ENCODE data around the gene CBL. TPM values are rescaled to one million over a fixed set of nuclear protein-coding genes. Genes with fewer than 3 reads are reported as not detected.

Gene CBL
- total and polyA plus RNA-seq, 2 donors from 2014 or later = 2.0 to 20.6 TPM

GRCh38 chr11:119229741-119230140 lies 23.6 kb downstream of the CBL start:
- no peak for TF ChIP-seq CTCF (IDR thresholded peaks at IDR 0.05; ENCODE audit: borderline replicate concordance, extremely low read depth, insufficient read depth)
- intact Hi-C loops (cut with DNase I) = no loop called here
- no peaks in the 10 kb centered on the region for H3K36me3 ChIP-seq (ENCODE audit: control insufficient read depth in 2 of 3, insufficient read depth in 3 of 3, low read length in 3 of 3)
- FAIRE-seq = no peak
- H3K27ac ChIP-seq (ENCODE audit: low read depth in 2 of 2, low read length in 2 of 2) = no peak overlapping the region
- DNase-seq = no peak
- no peak overlapping the region for H3K4me3 ChIP-seq (ENCODE audit: low read length in 3 of 3)
- no peaks in the 10 kb centered on the region for H3K27me3 ChIP-seq (ENCODE audit: control insufficient read depth, insufficient read depth, low read length)
- H3K9me3 ChIP-seq (ENCODE audit: control insufficient read depth in 2 of 3, insufficient read depth in 1 of 3, low read length in 3 of 3) = no peaks in the 10 kb centered on the region
- H3K9ac ChIP-seq (ENCODE audit: low read length in 3 of 3) = no peak overlapping the region
- no peaks in the 10 kb centered on the region for H3K4me1 ChIP-seq (ENCODE audit: control insufficient read depth in 2 of 3, insufficient read depth in 2 of 3, low read depth in 1 of 3, low read length in 3 of 3)

- Histone ChIP-seq H3K36me3 (ENCODE audit: control insufficient read depth in 2 of 3, insufficient read depth in 3 of 3, low read length in 3 of 3) (no peaks in the 10 kb centered on the region), H3K27ac (ENCODE audit: low read depth in 2 of 2, low read length in 2 of 2) (no peak overlapping the region), H3K9me3 (ENCODE audit: control insufficient read depth in 2 of 3, insufficient read depth in 1 of 3, low read length in 3 of 3) (no peaks in the 10 kb centered on the region), H3K9ac (ENCODE audit: low read length in 3 of 3) (no peak overlapping the region), H3K27me3 (ENCODE audit: control insufficient read depth, insufficient read depth, low read length) (no peaks in the 10 kb centered on the region), H3K4me1 (ENCODE audit: control insufficient read depth in 2 of 3, insufficient read depth in 2 of 3, low read depth in 1 of 3, low read length in 3 of 3) (no peaks in the 10 kb centered on the region), H3K4me3 (ENCODE audit: low read length in 3 of 3) (no peak overlapping the region)
- DNase-seq = no peak
- no peak for FAIRE-seq
- intact Hi-C loops (cut with DNase I) = no loop called here
- no peak for TF ChIP-seq CTCF (IDR thresholded peaks at IDR 0.05; ENCODE audit: borderline replicate concordance, extremely low read depth, insufficient read depth)
Observed at GRCh38 chr11:119236490-119236889, 30.4 kb downstream of the CBL start.

- TF ChIP-seq CTCF (IDR thresholded peaks at IDR 0.05; ENCODE audit: borderline replicate concordance, extremely low read depth, insufficient read depth) = no peak
- Histone ChIP-seq H3K9me3 (ENCODE audit: control insufficient read depth in 2 of 3, insufficient read depth in 1 of 3, low read length in 3 of 3) (no peaks in the 10 kb centered on the region), H3K4me1 (ENCODE audit: control insufficient read depth in 2 of 3, insufficient read depth in 2 of 3, low read depth in 1 of 3, low read length in 3 of 3) (no peaks in the 10 kb centered on the region), H3K4me3 (ENCODE audit: low read length in 3 of 3) (no peak overlapping the region), H3K9ac (ENCODE audit: low read length in 3 of 3) (no peak overlapping the region), H3K27ac (ENCODE audit: low read depth in 2 of 2, low read length in 2 of 2) (no peak overlapping the region), H3K36me3 (ENCODE audit: control insufficient read depth in 2 of 3, insufficient read depth in 3 of 3, low read length in 3 of 3) (no peaks in the 10 kb centered on the region), H3K27me3 (ENCODE audit: control insufficient read depth, insufficient read depth, low read length) (no peaks in the 10 kb centered on the region)
- FAIRE-seq = no peak
- intact Hi-C loops (cut with DNase I) = no loop called here
- no peak for DNase-seq
Observed at GRCh38 chr11:119236891-119237290, 30.8 kb downstream of the CBL start.

GRCh38 chr11:119237515-119237914 lies 31.4 kb downstream of the CBL start:
- Histone ChIP-seq H3K9me3 (ENCODE audit: control insufficient read depth in 2 of 3, insufficient read depth in 1 of 3, low read length in 3 of 3) (no peaks in the 10 kb centered on the region), H3K9ac (ENCODE audit: low read length in 3 of 3) (no peak overlapping the region), H3K27me3 (ENCODE audit: control insufficient read depth, insufficient read depth, low read length) (no peaks in the 10 kb centered on the region), H3K36me3 (ENCODE audit: control insufficient read depth in 2 of 3, insufficient read depth in 3 of 3, low read length in 3 of 3) (no peaks in the 10 kb centered on the region), H3K4me1 (ENCODE audit: control insufficient read depth in 2 of 3, insufficient read depth in 2 of 3, low read depth in 1 of 3, low read length in 3 of 3) (no peaks in the 10 kb centered on the region), H3K4me3 (ENCODE audit: low read length in 3 of 3) (no peak overlapping the region), H3K27ac (ENCODE audit: low read depth in 2 of 2, low read length in 2 of 2) (no peak overlapping the region)
- intact Hi-C loops (cut with DNase I) = no loop called here
- FAIRE-seq (no peak), DNase-seq (no peak)
- TF ChIP-seq CTCF (IDR thresholded peaks at IDR 0.05; ENCODE audit: borderline replicate concordance, extremely low read depth, insufficient read depth) = no peak

Data from kidney (tissue), 14 donors.